Hepatocyte (in vitro differentiated cells): Measurements from ENCODE around the gene TRPM5. TPM values are rescaled to one million over a fixed set of nuclear protein-coding genes. Genes with fewer than 3 reads are reported as not detected.

Experiments used
- DNase-seq: peaks from one replicate; pipeline ENCODE4 v3.0.0-alpha.2; 2016; ENCODE audit warnings: low spot score
- H2AFZ ChIP-seq: fragments of 200-600 bp; sonication (generic); 2 replicates; pipeline ENCODE4 v1.6.0; 2016; ENCODE audit warnings: antibody characterized with exemption, mild to moderate bottlenecking
- H3K27ac ChIP-seq: fragments of 200-600 bp; sonication (generic); 2 replicates; pipeline ENCODE4 v1.5.1; 2016; ENCODE audit warnings: mild to moderate bottlenecking
- H3K27me3 ChIP-seq: fragments of 200-600 bp; sonication (generic); 2 replicates; pipeline ENCODE4 v1.6.1; 2016
- H3K36me3 ChIP-seq: fragments of 200-600 bp; sonication (generic); replicated peaks from 2 replicates; pipeline ENCODE4 v1.5.1; 2016; ENCODE audit warnings: low read depth; ENCODE audit not compliant: insufficient read depth
- H3K4me1 ChIP-seq: fragments of 200-600 bp; sonication (generic); 2 replicates; pipeline ENCODE4 v1.5.1; 2016; ENCODE audit warnings: mild to moderate bottlenecking, moderate library complexity; ENCODE audit not compliant: insufficient read depth
- H3K4me2 ChIP-seq: fragments of 200-600 bp; sonication (generic); 2 replicates; pipeline ENCODE4 v1.6.0; 2016
- H3K4me3 ChIP-seq: fragments of 200-600 bp; sonication (generic); 2 replicates; pipeline ENCODE4 v1.5.1; 2016; ENCODE audit warnings: mild to moderate bottlenecking
- H3K79me2 ChIP-seq: fragments of 200-600 bp; sonication (generic); 2 replicates; pipeline ENCODE4 v1.6.0; 2017; ENCODE audit warnings: mild to moderate bottlenecking
- H3K9me2 ChIP-seq: fragments of 200-600 bp; sonication (generic); replicated peaks from 2 replicates; pipeline ENCODE4 v1.6.0; 2017; ENCODE audit warnings: mild to moderate bottlenecking; ENCODE audit not compliant: insufficient read depth
- H3K9me3 ChIP-seq: fragments of 200-600 bp; sonication (generic); 2 replicates; pipeline ENCODE4 v1.5.1; 2016; ENCODE audit warnings: low read depth, mild to moderate bottlenecking
- H4K20me1 ChIP-seq: fragments of 200-600 bp; sonication (generic); 2 replicates; pipeline ENCODE4 v1.6.0; 2016; ENCODE audit warnings: mild to moderate bottlenecking; ENCODE audit not compliant: insufficient read depth, poor library complexity, severe bottlenecking
- CTCF ChIP-seq: fragments of 200-600 bp; sonication (generic); IDR thresholded peaks from 2 replicates; pipeline ENCODE4 v1.5.1; 2016; ENCODE audit warnings: antibody characterized with exemption, mild to moderate bottlenecking; ENCODE audit not compliant: poor library complexity
- EZH2 ChIP-seq: fragments of 200-600 bp; sonication (generic); IDR thresholded peaks from 2 replicates; pipeline ENCODE4 v1.6.1; 2016; ENCODE audit warnings: antibody characterized with exemption, mild to moderate bottlenecking, borderline replicate concordance
- EZH2phosphoT487 ChIP-seq: fragments of 200-600 bp; sonication (generic); IDR thresholded peaks from one replicate; pipeline ENCODE4 v1.6.1; 2018; ENCODE audit warnings: antibody characterized with exemption, mild to moderate bottlenecking, low read depth, moderate library complexity; ENCODE audit not compliant: unreplicated experiment, severe bottlenecking
- WGBS: methylation state at CpG from one replicate; pipeline ENCODE4 v1.1.6; 2016; ENCODE audit warnings: low lambda C conversion rate; ENCODE audit errors: missing lambda C conversion rate; 5-methylcytosine and 5-hydroxymethylcytosine counted together
- polyA plus RNA-seq: library from polyadenylated mRNA; unstranded; fragments of >200 nt; fragmentation: Nextera tagmentation; extraction: Ambion mirVana; gene quantifications from 2 replicates; pipeline ENCODE4 v1.2.1, GENCODE V29; 2016
- total RNA-seq: library from RNA; depleted of rRNA; stranded (reverse); fragments of >200 nt; gene quantifications from 2 replicates; pipeline ENCODE4 v1.2.3, GENCODE V29; 2014

Gene TRPM5
- total and polyA plus RNA-seq, 2 experiments from 2014 or later: 0.07 to 0.13 TPM

- H3K9me2 ChIP-seq: no peaks in the 10 kb centered on the region
- no peaks in the 10 kb centered on the region for H4K20me1 ChIP-seq
Observed at GRCh38 chr11:2436521-2437031, 7.7 kb downstream of the TRPM5 start.

GRCh38 chr11:2436013-2436520 is 8.2 kb downstream of the TRPM5 start:
- Histone ChIP-seq H3K4me3 (no peak overlapping the region), H3K79me2 (no peaks in the 10 kb centered on the region), H2AFZ (no peak overlapping the region), H3K36me3 (no peaks in the 10 kb centered on the region), H3K27ac (no peak overlapping the region), H4K20me1 (no peaks in the 10 kb centered on the region), H3K4me1 (no peaks in the 10 kb centered on the region), H3K4me2 (no peak overlapping the region), H3K9me3 (no peaks in the 10 kb centered on the region), H3K9me2 (no peaks in the 10 kb centered on the region), H3K27me3 (peaks cover 10% of the 10 kb centered on the region)
- 85% methylated on average over 10 of the region's 10 CpGs for WGBS
- TF ChIP-seq EZH2 (no peak), EZH2phosphoT487 (no peak), CTCF (no peak)
- no peak for DNase-seq

More at GRCh38 chr11:2436521-2437031, 7.7 kb downstream of the TRPM5 start:
- no peaks in the 10 kb centered on the region for H3K4me1 ChIP-seq
- H3K36me3 ChIP-seq: no peaks in the 10 kb centered on the region
- TF ChIP-seq EZH2phosphoT487 (no peak), EZH2 (no peak)
- peaks cover 10% of the 10 kb centered on the region for H3K27me3 ChIP-seq
- no peaks in the 10 kb centered on the region for H3K9me3 ChIP-seq
- no peak overlapping the region for H3K4me2 ChIP-seq
- no peak overlapping the region for H3K4me3 ChIP-seq
- 91% methylated on average over 13 of the region's 13 CpGs for WGBS
- no peaks in the 10 kb centered on the region for H3K79me2 ChIP-seq
- DNase-seq: no peak
- no peak overlapping the region for H3K27ac ChIP-seq
- H2AFZ ChIP-seq: no peak overlapping the region

- H3K36me3 ChIP-seq: no peaks in the 10 kb centered on the region
- peaks cover 10% of the 10 kb centered on the region for H3K27me3 ChIP-seq
- no peak overlapping the region for H3K4me2 ChIP-seq
- no peaks in the 10 kb centered on the region for H3K9me3 ChIP-seq
- DNase-seq: no peak
- H4K20me1 ChIP-seq: no peaks in the 10 kb centered on the region
- H3K79me2 ChIP-seq: no peaks in the 10 kb centered on the region
- no peak overlapping the region for H3K4me3 ChIP-seq
- H3K4me1 ChIP-seq: no peaks in the 10 kb centered on the region
- WGBS: 92% methylated on average over 12 of the region's 12 CpGs
- TF ChIP-seq EZH2phosphoT487: no peak
- TF ChIP-seq CTCF: no peak
- TF ChIP-seq EZH2: no peak
- H3K9me2 ChIP-seq: no peaks in the 10 kb centered on the region
- H3K27ac ChIP-seq: no peak overlapping the region
- H2AFZ ChIP-seq: no peak overlapping the region
Observed at GRCh38 chr11:2435288-2436012, 8.9 kb downstream of the TRPM5 start.
